HL-60 (cell line): ENCODE data around the gene ALPK1.

Experiments used
- DNase-seq, 2 experiments: peaks; one replicate each; pipeline ENCODE4 v3.0.0-alpha.2; 2010 to 2020; ENCODE audit warnings: low read depth in 1 of 2, low spot score in 1 of 2
- H3K27ac ChIP-seq: fragments of 250-450 bp; sonication (Bioruptor Pico); replicated peaks from 2 replicates; pipeline ENCODE4 v1.5.1; 2020; ENCODE audit warnings: mild to moderate bottlenecking, moderate library complexity
- H3K27me3 ChIP-seq: fragments of 250-450 bp; sonication (Bioruptor Pico); 2 replicates; pipeline ENCODE4 v1.5.1; 2021; ENCODE audit warnings: mild to moderate bottlenecking, moderate library complexity; ENCODE audit not compliant: insufficient read depth, poor library complexity, severe bottlenecking
- H3K4me3 ChIP-seq: replicated peaks from 2 replicates; pipeline ENCODE4 v1.5.1; 2011; ENCODE audit warnings: mild to moderate bottlenecking, control low read depth, low read length; ENCODE audit not compliant: insufficient read depth
- CTCF ChIP-seq: IDR thresholded peaks from one replicate; pipeline ENCODE4 v1.5.1; 2011; ENCODE audit warnings: low read length, control low read depth, inconsistent platforms; ENCODE audit not compliant: insufficient read depth
- GABPA ChIP-seq: IDR thresholded peaks from 2 replicates; pipeline ENCODE4 v1.6.1; 2012; ENCODE audit warnings: low read depth
- POLR2AphosphoS5 ChIP-seq: IDR thresholded peaks from 2 replicates; pipeline ENCODE4 v1.6.1; 2012; ENCODE audit warnings: low read depth
- REST ChIP-seq: IDR thresholded peaks from 2 replicates; pipeline ENCODE4 v1.6.1; 2012; ENCODE audit warnings: low read depth; ENCODE audit not compliant: insufficient replicate concordance
- SPI1 ChIP-seq: IDR thresholded peaks from 2 replicates; pipeline ENCODE4 v1.6.1; 2012; ENCODE audit warnings: low read depth, mild to moderate bottlenecking, borderline replicate concordance

The ALPK1 gene

GRCh38 chr4:112377594-112378242 is 80.5 kb downstream of the ALPK1 start:
- no peak for TF ChIP-seq GABPA
- no peak for TF ChIP-seq SPI1
- TF ChIP-seq CTCF, result no peak
- TF ChIP-seq POLR2AphosphoS5, result no peak
- no peak for TF ChIP-seq REST
- no peak for DNase-seq
- Histone ChIP-seq H3K4me3 (no peak overlapping the region), H3K27ac (no peak overlapping the region), H3K27me3 (no peaks in the 10 kb centered on the region)

GRCh38 chr4:112378243-112378620 is 81.1 kb downstream of the ALPK1 start:
- no peak overlapping the region for H3K27ac ChIP-seq
- no peaks in the 10 kb centered on the region for H3K27me3 ChIP-seq
- DNase-seq, result no peak

More at GRCh38 chr4:112378243-112378620, 81.1 kb downstream of the ALPK1 start:
- no peak overlapping the region for H3K4me3 ChIP-seq
- TF ChIP-seq POLR2AphosphoS5 (no peak), GABPA (no peak), SPI1 (no peak), REST (no peak), CTCF (no peak)
